GM18498 (cell line): ENCODE results near the gene FAM163B.
"Not testable (repeated sequence)": the region's sequence is repeated elsewhere in the genome, so short reads cannot be mapped to it uniquely, and the experiment has no call there.

Experiments used
- ATAC-seq: cut with Tn5 transposase; IDR thresholded peaks from one replicate; pipeline ENCODE4 v1.9.1; 2021; ENCODE audit warnings: mild to moderate bottlenecking, moderate library complexity; ENCODE audit not compliant: unreplicated experiment

FAM163B gene

GRCh38 chr9:133570691-133571080 is 38.5 kb downstream of the FAM163B start:
- no peak for ATAC-seq

GRCh38 chr9:133569891-133570690 is 39.1 kb downstream of the FAM163B start:
- ATAC-seq, result no peak

GRCh38 chr9:133569121-133569785 is 39.9 kb downstream of the FAM163B start:
- no peak for ATAC-seq

- ATAC-seq, result no peak
Observed at GRCh38 chr9:133568186-133568585, 41.0 kb downstream of the FAM163B start.

- ATAC-seq, result no peak
Observed at GRCh38 chr9:133566817-133567216, 42.4 kb downstream of the FAM163B start.

GRCh38 chr9:133566382-133566781 is 42.8 kb downstream of the FAM163B start:
- ATAC-seq, result no peak

GRCh38 chr9:133564451-133565116 is 44.6 kb downstream of the FAM163B start:
- no peak for ATAC-seq

- ATAC-seq, result not testable (repeated sequence)
Observed at GRCh38 chr9:133563814-133564213, 45.4 kb downstream of the FAM163B start.

- ATAC-seq, result no peak
Observed at GRCh38 chr9:133563291-133563796, 45.8 kb downstream of the FAM163B start.

- ATAC-seq, result no peak
Observed at GRCh38 chr9:133562611-133563290, 46.4 kb downstream of the FAM163B start.

GRCh38 chr9:133561976-133562554 is 47.1 kb downstream of the FAM163B start:
- ATAC-seq, result no peak

GRCh38 chr9:133560944-133561343 is 48.2 kb downstream of the FAM163B start:
- no peak for ATAC-seq

- no peak for ATAC-seq
Observed at GRCh38 chr9:133560311-133560710, 48.9 kb downstream of the FAM163B start.

- ATAC-seq, result peak; percentile 55
Observed at GRCh38 chr9:133558191-133559126, 50.7 kb downstream of the FAM163B start.

- no peak for ATAC-seq
Observed at GRCh38 chr9:133557581-133557980, 51.6 kb downstream of the FAM163B start.

GRCh38 chr9:133556354-133556753 is 52.8 kb downstream of the FAM163B start:
- ATAC-seq, result no peak

- no peak for ATAC-seq
Observed at GRCh38 chr9:133554729-133555128, 54.5 kb downstream of the FAM163B start.

- no peak for ATAC-seq
Observed at GRCh38 chr9:133553973-133554713, 55.0 kb downstream of the FAM163B start.

GRCh38 chr9:133553123-133553522 is 56.1 kb downstream of the FAM163B start:
- ATAC-seq, result no peak
